Right ventricle myocardium superior (tissue), 1 donor: ENCODE results near the gene PARP6. TPM values are rescaled to one million over a fixed set of nuclear protein-coding genes. Genes with fewer than 3 reads are reported as not detected.

ENCODE experiments used
- ATAC-seq: fragments of 200-7000 bp; cut with Tn5 transposase; one replicate; pipeline ENCODE4 v1.9.1; 2020; ENCODE audit warnings: mild to moderate bottlenecking; ENCODE audit not compliant: poor library complexity
- DNase-seq: peaks from one replicate; pipeline ENCODE4 v3.0.0-alpha.2; 2020
- intact Hi-C: fragments of 100-400 bp; cut with DNase I; formaldehyde crosslinking; loops from one replicate; pipeline ENCODE4 v1.11.2; 2022
- total RNA-seq: library from RNA; stranded (reverse); fragmentation: NEBNext Ultra II Directional; extraction: Animal tissue kit (Norgen Biotek cat#: 25700); gene quantifications from one replicate; pipeline ENCODE4 v1.2.1, GENCODE V29; 2021
- donor health status: DM: no; HTN: yes; CAD: no; lungs with severe emphysema.

The PARP6 gene
- total RNA-seq, 1 donor from 2014 or later, result 37.2 TPM

GRCh38 chr15:72192416-72192815 lies 79.9 kb downstream of the PARP6 start:
- DNase-seq, result no peak
- no peak for ATAC-seq
- intact Hi-C loops, result loop anchor here (10.0 kb wide), 1 partner anchor 82 kb away; the partner anchor contains the start of gene PARP6

Other genes with a start within 250 kb of the PARP6 start
- gene MYO9A, start 154.4 kb downstream of the PARP6 start, total RNA-seq, result 32.7 TPM
- 6.3 TPM for gene SENP8, start 154.2 kb downstream of the PARP6 start, total RNA-seq
- not detected for gene GRAMD2A, start 74.8 kb downstream of the PARP6 start, total RNA-seq
- 1,065 TPM for gene PKM, start 41.4 kb downstream of the PARP6 start, total RNA-seq
- gene CELF6, start 47.6 kb upstream of the PARP6 start, total RNA-seq, result 1.3 TPM
- 58.7 TPM for gene HEXA, start 103.5 kb upstream of the PARP6 start, total RNA-seq
- gene TMEM202, start 125.8 kb upstream of the PARP6 start, total RNA-seq, result not detected
- 176 TPM for gene ARIH1, start 201.8 kb upstream of the PARP6 start, total RNA-seq